BLaER1 (cell line): ENCODE measurements around the gene FXYD6.
A peak's percentile ranks its signal among the peaks of the same experiment; 100 is the strongest.

Experiments
- H3K27ac ChIP-seq: shearing (Covaris generic); formaldehyde crosslinking; 2 replicates; pipeline ENCODE4 v1.8.1; 2022
- H3K27me3 ChIP-seq: shearing (Covaris generic); formaldehyde crosslinking; 2 replicates; pipeline ENCODE4 v1.8.1; 2022
- H3K36me3 ChIP-seq: shearing (Covaris generic); formaldehyde crosslinking; 2 replicates; pipeline ENCODE4 v1.8.1; 2022
- H3K4me1 ChIP-seq: shearing (Covaris generic); formaldehyde crosslinking; 2 replicates; pipeline ENCODE4 v1.8.1; 2022
- H3K4me2 ChIP-seq: shearing (Covaris generic); formaldehyde crosslinking; 2 replicates; pipeline ENCODE4 v1.8.1; 2022
- H3K4me3 ChIP-seq: shearing (Covaris generic); formaldehyde crosslinking; 2 replicates; pipeline ENCODE4 v1.8.1; 2022
- H3K9ac ChIP-seq: shearing (Covaris generic); formaldehyde crosslinking; 2 replicates; pipeline ENCODE4 v1.8.1; 2022
- H3K9me3 ChIP-seq: shearing (Covaris generic); formaldehyde crosslinking; 2 replicates; pipeline ENCODE4 v1.8.1; 2022
- H4K20me1 ChIP-seq: shearing (Covaris generic); formaldehyde crosslinking; 2 replicates; pipeline ENCODE4 v1.8.1; 2022
- Cebpa-rat ChIP-seq: shearing (Covaris generic); IDR thresholded peaks from 2 replicates; pipeline ENCODE4 v1.8.1; 2022

Gene FXYD6

GRCh38 chr11:117839380-117839881 lies 37.0 kb downstream of the FXYD6 start:
- Histone ChIP-seq H3K27ac (no peak overlapping the region; the same call in 1 of the 2 replicates), H3K27me3 (no peaks in the 10 kb centered on the region), H3K36me3 (no peaks in the 10 kb centered on the region), H3K4me1 (peaks cover 63% of the 10 kb centered on the region), H3K4me2 (no peak overlapping the region; the same call in 1 of the 2 replicates), H4K20me1 (no peaks in the 10 kb centered on the region), H3K4me3 (no peak overlapping the region), H3K9ac (no peak overlapping the region), H3K9me3 (no peaks in the 10 kb centered on the region)
- TF ChIP-seq Cebpa-rat: no peak

DNA sequence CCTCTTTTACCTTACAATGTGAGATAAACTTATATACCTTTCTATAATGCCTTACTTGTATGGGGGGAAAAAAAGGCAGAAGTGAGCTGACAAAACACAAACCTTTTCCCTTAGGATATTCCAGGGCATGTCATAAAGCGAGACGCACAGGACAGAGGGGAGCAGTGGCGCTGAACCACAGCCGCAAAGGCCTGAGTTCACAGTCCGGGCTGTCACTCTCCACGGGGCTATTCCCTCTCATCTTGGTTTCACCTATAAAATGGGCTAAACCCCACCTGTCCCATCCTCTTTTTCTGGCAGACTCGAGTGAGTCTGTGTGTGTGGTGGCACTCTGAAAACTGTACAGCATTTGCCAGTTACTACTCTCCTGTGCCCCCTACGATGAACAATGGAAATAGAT lies 37.6 kb downstream of the FXYD6 start:
- Histone ChIP-seq H3K9ac (no peak overlapping the region), H3K9me3 (no peaks in the 10 kb centered on the region), H3K27ac (no peak overlapping the region), H3K4me1 (peaks cover 68% of the 10 kb centered on the region), H3K4me2 (no peak overlapping the region), H3K4me3 (no peak overlapping the region), H3K36me3 (no peaks in the 10 kb centered on the region), H4K20me1 (no peaks in the 10 kb centered on the region), H3K27me3 (no peaks in the 10 kb centered on the region)
- TF ChIP-seq Cebpa-rat: no peak

DNA sequence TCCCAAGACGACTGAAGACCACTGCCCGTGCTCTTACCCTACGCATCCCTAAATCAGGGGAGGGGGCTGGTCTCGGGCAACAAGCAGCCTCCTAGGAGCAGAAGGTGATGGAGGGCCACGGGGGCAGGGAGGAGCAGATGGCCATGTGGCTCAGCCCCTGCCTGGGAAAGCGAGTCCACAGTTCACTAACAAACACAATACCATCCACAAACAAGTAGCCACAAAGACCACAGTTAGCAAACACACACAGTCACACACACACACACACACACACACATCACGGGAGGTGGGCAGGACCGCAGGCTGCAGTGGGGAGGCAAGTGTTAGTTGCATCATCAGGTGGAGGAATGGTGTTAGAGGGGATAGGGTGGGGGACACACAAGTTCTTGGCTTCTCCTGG lies 38.7 kb downstream of the FXYD6 start:
- Histone ChIP-seq H3K4me1 (peaks cover 79% of the 10 kb centered on the region), H4K20me1 (no peaks in the 10 kb centered on the region), H3K4me2 (peak overlapping the region; percentile 92), H3K27ac (0 out of 2 replicates have a peak overlapping the region, but pooled peaks have one; percentile 1), H3K9ac (no peak overlapping the region), H3K36me3 (no peaks in the 10 kb centered on the region), H3K4me3 (no peak overlapping the region), H3K9me3 (no peaks in the 10 kb centered on the region), H3K27me3 (no peaks in the 10 kb centered on the region)
- TF ChIP-seq Cebpa-rat: no peak

DNA sequence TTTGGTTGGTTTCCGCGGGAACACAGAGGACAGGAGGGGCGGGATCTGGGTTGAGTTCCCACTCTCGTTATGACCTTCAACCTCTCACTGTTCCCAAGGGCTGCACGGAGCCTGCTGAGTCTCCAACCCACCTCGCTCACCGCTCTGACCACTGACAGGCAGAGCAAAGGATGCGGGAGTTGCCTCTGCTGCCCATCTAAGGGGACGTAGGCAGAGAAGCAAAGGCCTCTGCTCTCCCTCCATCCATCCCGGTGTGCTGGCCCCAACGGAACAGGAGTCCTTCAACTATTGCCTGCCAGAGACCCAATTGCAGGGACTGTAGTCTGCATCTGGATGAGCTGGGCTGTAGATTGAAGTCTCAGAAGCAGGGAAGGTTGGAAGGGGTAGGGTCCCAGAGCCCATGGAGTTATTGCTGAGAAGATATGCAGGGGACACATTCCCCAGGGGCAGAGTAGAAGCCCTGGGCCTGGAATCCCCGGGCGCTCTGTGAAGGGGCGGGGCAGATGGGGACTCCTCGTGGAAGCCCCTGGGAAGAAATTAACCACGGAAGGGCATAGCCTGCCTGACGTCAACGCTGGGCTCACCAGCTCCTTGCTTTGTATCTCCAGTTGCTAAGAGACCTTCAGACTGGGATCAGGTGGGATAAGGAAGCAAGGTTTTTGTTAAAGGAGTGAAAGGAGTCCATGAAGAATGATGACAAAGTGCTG lies 39.2 kb downstream of the FXYD6 start:
- Histone ChIP-seq H3K4me1 (peaks cover 80% of the 10 kb centered on the region), H4K20me1 (no peaks in the 10 kb centered on the region), H3K4me3 (no peak overlapping the region), H3K4me2 (peak overlapping the region; percentile 92), H3K27me3 (no peaks in the 10 kb centered on the region), H3K9ac (no peak overlapping the region), H3K36me3 (no peaks in the 10 kb centered on the region), H3K27ac (0 out of 2 replicates have a peak overlapping the region, but pooled peaks have one; percentile 1), H3K9me3 (no peaks in the 10 kb centered on the region)
- no peak for TF ChIP-seq Cebpa-rat

DNA sequence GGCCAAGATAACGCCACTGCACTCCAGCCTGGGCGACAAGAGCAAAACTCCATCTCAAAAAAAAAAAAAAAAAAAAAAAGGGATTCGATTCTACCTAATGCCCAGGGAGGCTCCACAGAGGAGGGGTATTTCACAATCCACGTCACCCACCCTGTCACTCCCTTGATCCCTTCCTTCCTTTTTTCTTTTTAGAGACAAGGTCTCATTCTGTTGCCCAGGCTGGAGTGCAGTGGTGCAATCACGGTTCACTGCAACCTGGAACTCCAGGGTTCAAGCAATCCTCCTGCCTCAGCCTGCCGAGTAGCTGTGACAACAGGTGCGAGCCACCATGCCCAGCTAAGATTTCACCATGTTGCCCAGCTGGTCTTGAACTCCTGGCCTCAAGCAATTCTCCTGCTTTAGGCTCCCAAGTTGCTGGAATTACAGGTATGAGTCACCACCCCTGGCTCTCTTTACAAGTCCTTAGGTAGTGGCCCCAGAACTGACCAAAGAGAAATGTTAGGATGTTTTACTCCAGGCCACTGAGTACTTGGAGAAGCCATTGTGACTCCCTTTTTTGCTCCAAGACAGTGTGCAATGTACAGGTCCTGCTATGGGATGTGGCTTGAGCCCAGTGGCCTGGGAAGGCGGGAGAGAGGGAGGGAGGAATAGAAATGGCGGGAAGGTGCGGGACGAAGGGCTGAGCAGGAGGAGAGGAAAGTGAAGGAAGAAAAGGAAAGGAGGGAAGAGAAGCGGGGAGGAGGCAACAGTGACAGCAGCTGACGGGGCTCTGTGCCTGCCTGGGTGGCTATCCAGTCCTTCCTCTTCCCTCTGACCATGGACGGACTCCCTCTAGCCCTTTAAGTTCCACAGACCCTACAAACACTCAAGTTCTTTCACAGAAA lies 40.1 kb downstream of the FXYD6 start:
- Histone ChIP-seq H4K20me1 (no peaks in the 10 kb centered on the region), H3K27me3 (no peaks in the 10 kb centered on the region), H3K4me2 (peak overlapping the region; percentile 92), H3K27ac (no peak overlapping the region), H3K4me3 (no peak overlapping the region), H3K36me3 (no peaks in the 10 kb centered on the region), H3K9me3 (no peaks in the 10 kb centered on the region), H3K4me1 (peaks cover 82% of the 10 kb centered on the region), H3K9ac (no peak overlapping the region)
- 0 out of 2 replicates have a peak, but pooled peaks have one; percentile 16 for TF ChIP-seq Cebpa-rat

DNA sequence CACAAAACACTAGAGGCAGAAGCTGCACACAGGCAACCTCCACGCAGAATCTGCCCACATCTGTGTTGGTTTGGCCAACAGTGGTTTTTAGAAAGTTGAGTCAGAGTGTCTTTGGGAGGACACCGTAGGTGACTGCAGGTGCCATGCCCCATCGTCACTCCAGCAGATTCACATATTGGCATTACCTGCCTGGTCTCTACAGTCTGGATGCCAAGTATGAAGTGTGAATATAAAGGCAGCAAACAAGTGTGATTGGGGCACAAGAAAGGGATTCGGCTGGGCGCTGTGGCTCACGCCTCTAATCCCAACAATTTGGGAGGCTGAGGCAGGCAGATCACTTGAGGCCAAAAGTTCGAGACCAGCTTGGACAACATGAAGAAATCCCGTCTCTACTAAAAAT lies 40.9 kb downstream of the FXYD6 start:
- Histone ChIP-seq H3K4me2 (peak overlapping the region; percentile 92), H3K4me3 (no peak overlapping the region), H3K27me3 (no peaks in the 10 kb centered on the region), H3K9ac (no peak overlapping the region), H3K27ac (no peak overlapping the region), H4K20me1 (no peaks in the 10 kb centered on the region), H3K9me3 (no peaks in the 10 kb centered on the region), H3K36me3 (no peaks in the 10 kb centered on the region), H3K4me1 (peaks cover 89% of the 10 kb centered on the region)
- TF ChIP-seq Cebpa-rat: no peak

- no peaks in the 10 kb centered on the region for H3K27me3 ChIP-seq
- H3K9ac ChIP-seq: no peak overlapping the region
- TF ChIP-seq Cebpa-rat: no peak
These were observed 41.5 kb downstream of the FXYD6 start for GRCh38 chr11:117834838-117835443.

DNA sequence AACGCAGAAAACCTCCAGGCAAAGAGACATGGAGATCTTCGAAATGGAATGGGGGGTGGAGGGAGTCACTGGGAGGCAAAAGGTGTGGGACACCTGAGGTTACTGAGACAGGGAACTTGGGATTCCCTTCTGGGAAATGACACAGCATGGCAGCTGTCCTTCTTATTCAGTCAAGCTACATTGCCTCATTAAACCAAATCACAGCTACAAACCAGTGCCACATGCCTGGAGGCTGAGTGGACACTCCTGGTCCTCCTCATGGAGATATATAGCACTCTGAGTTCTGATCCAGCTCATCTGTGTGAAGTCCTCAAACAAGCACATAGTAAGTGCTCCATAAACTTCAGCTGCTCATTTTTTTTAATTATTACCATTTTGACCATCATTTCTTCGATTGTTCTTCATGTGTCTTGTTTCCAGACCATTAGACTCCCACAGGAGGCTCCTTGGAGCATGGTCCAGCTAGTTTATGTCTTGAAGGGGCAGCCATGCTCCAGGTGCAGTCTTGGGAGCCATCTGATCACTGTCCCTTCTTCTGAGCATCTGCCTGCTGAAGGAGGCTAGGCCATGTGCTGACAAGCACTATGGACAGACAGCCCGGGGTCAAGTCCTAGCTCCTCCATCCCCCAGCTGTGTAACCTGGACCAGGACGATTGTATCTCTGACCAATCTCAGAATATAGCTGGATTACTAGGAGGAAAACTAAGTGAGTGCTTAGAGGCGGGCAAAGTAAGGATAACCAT lies 42.2 kb downstream of the FXYD6 start:
- no peaks in the 10 kb centered on the region for H3K36me3 ChIP-seq
- no peaks in the 10 kb centered on the region for H3K27me3 ChIP-seq
- no peak overlapping the region for H3K4me3 ChIP-seq
- no peaks in the 10 kb centered on the region for H3K9me3 ChIP-seq
- TF ChIP-seq Cebpa-rat: no peak
- H3K4me2 ChIP-seq: peak overlapping the region; percentile 92
- H3K9ac ChIP-seq: no peak overlapping the region
- no peak overlapping the region for H3K27ac ChIP-seq
- no peaks in the 10 kb centered on the region for H4K20me1 ChIP-seq
- H3K4me1 ChIP-seq: peaks cover 96% of the 10 kb centered on the region

More at GRCh38 chr11:117834838-117835443, 41.5 kb downstream of the FXYD6 start:
- Histone ChIP-seq H3K4me2 (peak overlapping the region; percentile 92), H4K20me1 (no peaks in the 10 kb centered on the region), H3K36me3 (no peaks in the 10 kb centered on the region), H3K9me3 (no peaks in the 10 kb centered on the region), H3K4me3 (no peak overlapping the region), H3K4me1 (peaks cover 89% of the 10 kb centered on the region), H3K27ac (no peak overlapping the region)

GRCh38 chr11:117833401-117833891 lies 43.0 kb downstream of the FXYD6 start:
- Histone ChIP-seq H3K9ac (no peak overlapping the region), H3K4me1 (peaks cover 99% of the 10 kb centered on the region), H3K9me3 (no peaks in the 10 kb centered on the region), H3K4me2 (peak overlapping the region; percentile 92; the same call in 1 of the 2 replicates), H3K36me3 (no peaks in the 10 kb centered on the region), H3K27ac (peak overlapping the region; percentile 10; the same call in 1 of the 2 replicates), H3K27me3 (no peaks in the 10 kb centered on the region), H3K4me3 (no peak overlapping the region), H4K20me1 (no peaks in the 10 kb centered on the region)
- peak; percentile 25; the same call in 1 of the 2 replicates for TF ChIP-seq Cebpa-rat
